ENCODE data around the gene GFI1. TPM values are rescaled to one million over a fixed set of nuclear protein-coding genes. Genes with fewer than 3 reads are reported as not detected.

Gene GFI1
- polyA plus RNA-seq, 5 donors, result 0.48 to 0.67 (median 0.55) TPM

Other genes with a start within 250 kb of the GFI1 start
- 10 to 100 TPM; 27.0 to 36.9 (median 29.7) TPM for gene GLMN, start 187.9 kb downstream of the GFI1 start, polyA plus RNA-seq (ENCODE audit: insufficient read depth in 1 of 5, insufficient read length in 5 of 5, low replicate concordance in 1 of 5)
- 10 to 100 TPM; 21.1 to 37.5 (median 33.2) TPM for gene RPAP2, start 187.9 kb downstream of the GFI1 start, polyA plus RNA-seq (ENCODE audit: insufficient read depth in 1 of 5, insufficient read length in 5 of 5, low replicate concordance in 1 of 5)